GM23338 (cell line): ENCODE data around the gene ORM1. TPM values are rescaled to one million over a fixed set of nuclear protein-coding genes. Genes with fewer than 3 reads are reported as not detected.

Source experiments
- ATAC-seq: fragments of 200-7000 bp; cut with Tn5 transposase; 3 replicates; pipeline ENCODE4 v1.9.1; 2020
- DNase-seq: peaks from one replicate; pipeline ENCODE4 v3.0.0-alpha.2; 2015; ENCODE audit warnings: low spot score
- H2AFZ ChIP-seq: fragments of 200-600 bp; sonication (generic); 2 replicates; pipeline ENCODE4 v1.8.0; 2016; ENCODE audit warnings: antibody characterized with exemption, mild to moderate bottlenecking, moderate library complexity
- H3F3A ChIP-seq: fragments of 200-600 bp; sonication (generic); replicated peaks from 2 replicates; pipeline ENCODE4 v1.8.0; 2017; ENCODE audit warnings: antibody characterized with exemption, mixed run types, low read depth
- H3K27ac ChIP-seq: fragments of 200-600 bp; sonication (generic); 2 replicates; pipeline ENCODE4 v1.6.1; 2016; ENCODE audit warnings: low read depth
- H3K27me3 ChIP-seq: fragments of 200-600 bp; sonication (generic); 2 replicates; pipeline ENCODE4 v1.8.0; 2016; ENCODE audit warnings: mild to moderate bottlenecking, mixed run types, moderate library complexity; ENCODE audit not compliant: insufficient read depth
- H3K36me3 ChIP-seq: fragments of 200-600 bp; sonication (generic); 2 replicates; pipeline ENCODE4 v1.8.0; 2016; ENCODE audit warnings: mild to moderate bottlenecking; ENCODE audit not compliant: insufficient read depth
- H3K4me1 ChIP-seq: fragments of 200-600 bp; sonication (generic); 2 replicates; pipeline ENCODE4 v1.8.0; 2016; ENCODE audit warnings: mild to moderate bottlenecking, moderate library complexity; ENCODE audit not compliant: insufficient read depth
- H3K4me2 ChIP-seq: fragments of 200-600 bp; sonication (generic); 2 replicates; pipeline ENCODE4 v1.7.1; 2017; ENCODE audit warnings: mixed run types
- H3K4me3 ChIP-seq: fragments of 200-600 bp; sonication (generic); 2 replicates; pipeline ENCODE4 v1.6.1; 2016; ENCODE audit warnings: mixed run types
- H3K79me2 ChIP-seq: fragments of 200-600 bp; sonication (generic); replicated peaks from 2 replicates; pipeline ENCODE4 v1.8.0; 2017; ENCODE audit warnings: mild to moderate bottlenecking; ENCODE audit not compliant: insufficient read depth
- H3K9me2 ChIP-seq: fragments of 200-600 bp; sonication (generic); 2 replicates; pipeline ENCODE4 v1.8.0; 2017; ENCODE audit not compliant: insufficient read depth
- H4K20me1 ChIP-seq: fragments of 200-600 bp; sonication (generic); replicated peaks from 2 replicates; pipeline ENCODE4 v1.8.0; 2017; ENCODE audit warnings: mild to moderate bottlenecking; ENCODE audit not compliant: insufficient read depth
- H3K27ac Mint-ChIP-seq: 2 replicates; pipeline ENCODE4 v1.8.0; 2020; ENCODE audit warnings: inconsistent platforms, mild to moderate bottlenecking, moderate library complexity, mixed read lengths
- H3K27me3 Mint-ChIP-seq: 3 replicates; pipeline ENCODE4 v1.8.0; 2022; ENCODE audit warnings: low read depth, mild to moderate bottlenecking, moderate library complexity, mixed read lengths, inconsistent platforms; ENCODE audit not compliant: insufficient read depth, poor library complexity
- H3K36me3 Mint-ChIP-seq: 3 replicates; pipeline ENCODE4 v1.8.0; 2021; ENCODE audit warnings: low read depth, mild to moderate bottlenecking, inconsistent platforms, moderate library complexity, mixed read lengths
- H3K4me1 Mint-ChIP-seq: 3 replicates; pipeline ENCODE4 v1.8.0; 2020; ENCODE audit warnings: mild to moderate bottlenecking, inconsistent platforms, mixed read lengths
- H3K4me3 Mint-ChIP-seq: 3 replicates; pipeline ENCODE4 v1.8.0; 2021; ENCODE audit warnings: moderate library complexity, mild to moderate bottlenecking, inconsistent platforms, mixed read lengths
- H3K9me3 Mint-ChIP-seq: 3 replicates; pipeline ENCODE4 v1.8.0; 2020; ENCODE audit warnings: moderate library complexity, mild to moderate bottlenecking, inconsistent platforms, mixed read lengths
- CREB1 ChIP-seq: fragments of 250-450 bp; sonication (Bioruptor Pico); IDR thresholded peaks from 2 replicates; pipeline ENCODE4 v1.5.0; 2020; ENCODE audit warnings: low read depth, mild to moderate bottlenecking, moderate library complexity
- EZH2 ChIP-seq: fragments of 200-600 bp; sonication (generic); IDR thresholded peaks from one replicate; pipeline ENCODE4 v1.8.0; 2017; ENCODE audit warnings: antibody characterized with exemption, mild to moderate bottlenecking, low read depth; ENCODE audit not compliant: unreplicated experiment
- EZH2phosphoT487 ChIP-seq: fragments of 200-600 bp; sonication (generic); IDR thresholded peaks from one replicate; pipeline ENCODE4 v1.8.1; 2018; ENCODE audit warnings: antibody characterized with exemption; ENCODE audit not compliant: unreplicated experiment
- JUNB ChIP-seq: IDR thresholded peaks from one replicate; pipeline ENCODE4 v1.6.1; 2016; ENCODE audit warnings: antibody characterized with exemption; ENCODE audit not compliant: unreplicated experiment
- NANOG ChIP-seq: IDR thresholded peaks from 2 replicates; pipeline ENCODE4 v1.6.1; 2016; ENCODE audit warnings: antibody characterized with exemption, borderline replicate concordance
- POLR2AphosphoS5 ChIP-seq: IDR thresholded peaks from 2 replicates; pipeline ENCODE4 v1.6.1; 2016; ENCODE audit warnings: antibody characterized with exemption, low read depth
- STAT1 ChIP-seq: IDR thresholded peaks from one replicate; pipeline ENCODE4 v1.6.1; 2016; ENCODE audit warnings: antibody characterized with exemption; ENCODE audit not compliant: unreplicated experiment
- ZNF114 ChIP-seq: fragments of 250-450 bp; sonication (Bioruptor Pico); IDR thresholded peaks from 2 replicates; pipeline ENCODE4 v1.5.0; 2020; ENCODE audit warnings: mild to moderate bottlenecking, moderate library complexity
- ZNF331 ChIP-seq: fragments of 250-450 bp; sonication (Bioruptor Pico); IDR thresholded peaks from 2 replicates; pipeline ENCODE4 v1.5.0; 2020; ENCODE audit warnings: low read depth, mild to moderate bottlenecking, moderate library complexity
- polyA plus RNA-seq: library from polyadenylated mRNA; unstranded; fragments of >200 nt; fragmentation: Nextera tagmentation; extraction: Ambion mirVana; gene quantifications from 2 replicates; pipeline ENCODE4 v1.2.1, GENCODE V29; 2016
- total RNA-seq: library from RNA; depleted of rRNA; stranded (reverse); fragments of >200 nt; shearing (Covaris generic); gene quantifications from 2 replicates; pipeline ENCODE4 v1.2.3, GENCODE V29; 2014
- TF ChIP-seq, protein P1 (sequence below): fragments of 250-450 bp; sonication (Bioruptor Pico); IDR thresholded peaks from 2 replicates; pipeline ENCODE4 v1.5.0; 2020; ENCODE audit warnings: mild to moderate bottlenecking, moderate library complexity
- TF ChIP-seq, protein P2 (sequence below): IDR thresholded peaks from one replicate; pipeline ENCODE4 v1.6.1; 2018; ENCODE audit warnings: antibody characterized with exemption; ENCODE audit not compliant: unreplicated experiment
- TF ChIP-seq, protein P3 (sequence below): IDR thresholded peaks from 2 replicates; pipeline ENCODE4 v1.6.1; 2016; ENCODE audit warnings: antibody characterized with exemption
- TF ChIP-seq, protein P4 (sequence below), 2 experiments: fragments of 200-600 bp in 1 of 2; sonication (generic) in 1 of 2; conservative IDR thresholded peaks; 2 replicates each; pipeline versions ENCODE4 v1.5.1 to v1.6.1; 2016 to 2017; ENCODE audit warnings: antibody characterized with exemption in 2 of 2, low read depth in 2 of 2, mild to moderate bottlenecking in 2 of 2, moderate library complexity in 1 of 2

Gene ORM1
- total and polyA plus RNA-seq, 2 experiments from 2014 or later = not detected

DNA sequence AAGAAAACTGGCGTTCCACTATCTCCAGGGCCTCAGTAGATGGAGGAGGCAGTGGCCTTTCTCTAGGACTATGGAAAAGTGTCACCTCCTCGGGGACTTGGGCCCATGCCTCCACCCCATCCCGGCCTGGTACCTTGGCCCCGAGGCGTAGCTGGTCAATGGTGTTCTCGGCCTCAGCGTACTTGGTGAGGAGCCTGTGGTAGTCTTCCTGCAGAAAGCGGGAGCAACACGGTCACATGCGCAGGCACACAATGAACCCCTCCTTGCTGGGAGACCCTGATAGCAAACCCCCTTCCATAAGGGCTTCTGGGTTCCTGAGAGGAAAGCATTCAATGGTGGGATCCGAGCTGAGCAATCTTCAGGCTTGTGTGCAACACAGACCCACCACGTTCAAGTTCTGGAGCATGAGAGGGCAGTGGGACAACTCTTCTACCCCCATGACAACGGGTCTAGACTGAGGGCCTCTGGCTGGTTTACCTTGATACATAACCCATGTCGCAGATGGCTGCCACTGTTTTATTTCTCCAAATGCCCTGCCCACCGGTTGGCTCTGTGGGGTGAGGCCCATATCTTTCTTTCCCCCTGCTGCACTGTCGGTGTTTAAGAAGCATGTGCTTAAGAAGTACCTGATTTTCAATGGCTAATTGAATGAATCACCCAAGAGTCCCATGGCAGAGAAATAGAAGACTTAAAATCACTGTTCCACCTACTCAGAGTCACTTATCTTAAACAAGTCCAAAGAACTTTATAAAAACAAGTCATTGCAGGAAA lies 51.2 kb downstream of the ORM1 start:
- no peak for DNase-seq
- peaks cover 12% of the 10 kb centered on the region; the same call in 1 of the 2 replicates for H3F3A ChIP-seq

More for the DNA sequence above, 51.2 kb downstream of the ORM1 start:
- no peak overlapping the region for H2AFZ ChIP-seq
- Mint-ChIP-seq H3K27ac (peak overlapping the region; percentile 16; the same call in 1 of the 2 replicates), H3K9me3 (no peaks in the 10 kb centered on the region), H3K4me3 (no peak overlapping the region), H3K27me3 (peaks cover 8% of the 10 kb centered on the region), H3K36me3 (peaks cover 53% of the 10 kb centered on the region), H3K4me1 (peaks cover 54% of the 10 kb centered on the region)
- peak overlapping the region; percentile 45; the same call in 1 of the 2 replicates for H3K4me2 ChIP-seq
- no peak for TF ChIP-seq NANOG
- TF ChIP-seq POLR2AphosphoS5 = no peak
- TF ChIP-seq, protein P1, sequence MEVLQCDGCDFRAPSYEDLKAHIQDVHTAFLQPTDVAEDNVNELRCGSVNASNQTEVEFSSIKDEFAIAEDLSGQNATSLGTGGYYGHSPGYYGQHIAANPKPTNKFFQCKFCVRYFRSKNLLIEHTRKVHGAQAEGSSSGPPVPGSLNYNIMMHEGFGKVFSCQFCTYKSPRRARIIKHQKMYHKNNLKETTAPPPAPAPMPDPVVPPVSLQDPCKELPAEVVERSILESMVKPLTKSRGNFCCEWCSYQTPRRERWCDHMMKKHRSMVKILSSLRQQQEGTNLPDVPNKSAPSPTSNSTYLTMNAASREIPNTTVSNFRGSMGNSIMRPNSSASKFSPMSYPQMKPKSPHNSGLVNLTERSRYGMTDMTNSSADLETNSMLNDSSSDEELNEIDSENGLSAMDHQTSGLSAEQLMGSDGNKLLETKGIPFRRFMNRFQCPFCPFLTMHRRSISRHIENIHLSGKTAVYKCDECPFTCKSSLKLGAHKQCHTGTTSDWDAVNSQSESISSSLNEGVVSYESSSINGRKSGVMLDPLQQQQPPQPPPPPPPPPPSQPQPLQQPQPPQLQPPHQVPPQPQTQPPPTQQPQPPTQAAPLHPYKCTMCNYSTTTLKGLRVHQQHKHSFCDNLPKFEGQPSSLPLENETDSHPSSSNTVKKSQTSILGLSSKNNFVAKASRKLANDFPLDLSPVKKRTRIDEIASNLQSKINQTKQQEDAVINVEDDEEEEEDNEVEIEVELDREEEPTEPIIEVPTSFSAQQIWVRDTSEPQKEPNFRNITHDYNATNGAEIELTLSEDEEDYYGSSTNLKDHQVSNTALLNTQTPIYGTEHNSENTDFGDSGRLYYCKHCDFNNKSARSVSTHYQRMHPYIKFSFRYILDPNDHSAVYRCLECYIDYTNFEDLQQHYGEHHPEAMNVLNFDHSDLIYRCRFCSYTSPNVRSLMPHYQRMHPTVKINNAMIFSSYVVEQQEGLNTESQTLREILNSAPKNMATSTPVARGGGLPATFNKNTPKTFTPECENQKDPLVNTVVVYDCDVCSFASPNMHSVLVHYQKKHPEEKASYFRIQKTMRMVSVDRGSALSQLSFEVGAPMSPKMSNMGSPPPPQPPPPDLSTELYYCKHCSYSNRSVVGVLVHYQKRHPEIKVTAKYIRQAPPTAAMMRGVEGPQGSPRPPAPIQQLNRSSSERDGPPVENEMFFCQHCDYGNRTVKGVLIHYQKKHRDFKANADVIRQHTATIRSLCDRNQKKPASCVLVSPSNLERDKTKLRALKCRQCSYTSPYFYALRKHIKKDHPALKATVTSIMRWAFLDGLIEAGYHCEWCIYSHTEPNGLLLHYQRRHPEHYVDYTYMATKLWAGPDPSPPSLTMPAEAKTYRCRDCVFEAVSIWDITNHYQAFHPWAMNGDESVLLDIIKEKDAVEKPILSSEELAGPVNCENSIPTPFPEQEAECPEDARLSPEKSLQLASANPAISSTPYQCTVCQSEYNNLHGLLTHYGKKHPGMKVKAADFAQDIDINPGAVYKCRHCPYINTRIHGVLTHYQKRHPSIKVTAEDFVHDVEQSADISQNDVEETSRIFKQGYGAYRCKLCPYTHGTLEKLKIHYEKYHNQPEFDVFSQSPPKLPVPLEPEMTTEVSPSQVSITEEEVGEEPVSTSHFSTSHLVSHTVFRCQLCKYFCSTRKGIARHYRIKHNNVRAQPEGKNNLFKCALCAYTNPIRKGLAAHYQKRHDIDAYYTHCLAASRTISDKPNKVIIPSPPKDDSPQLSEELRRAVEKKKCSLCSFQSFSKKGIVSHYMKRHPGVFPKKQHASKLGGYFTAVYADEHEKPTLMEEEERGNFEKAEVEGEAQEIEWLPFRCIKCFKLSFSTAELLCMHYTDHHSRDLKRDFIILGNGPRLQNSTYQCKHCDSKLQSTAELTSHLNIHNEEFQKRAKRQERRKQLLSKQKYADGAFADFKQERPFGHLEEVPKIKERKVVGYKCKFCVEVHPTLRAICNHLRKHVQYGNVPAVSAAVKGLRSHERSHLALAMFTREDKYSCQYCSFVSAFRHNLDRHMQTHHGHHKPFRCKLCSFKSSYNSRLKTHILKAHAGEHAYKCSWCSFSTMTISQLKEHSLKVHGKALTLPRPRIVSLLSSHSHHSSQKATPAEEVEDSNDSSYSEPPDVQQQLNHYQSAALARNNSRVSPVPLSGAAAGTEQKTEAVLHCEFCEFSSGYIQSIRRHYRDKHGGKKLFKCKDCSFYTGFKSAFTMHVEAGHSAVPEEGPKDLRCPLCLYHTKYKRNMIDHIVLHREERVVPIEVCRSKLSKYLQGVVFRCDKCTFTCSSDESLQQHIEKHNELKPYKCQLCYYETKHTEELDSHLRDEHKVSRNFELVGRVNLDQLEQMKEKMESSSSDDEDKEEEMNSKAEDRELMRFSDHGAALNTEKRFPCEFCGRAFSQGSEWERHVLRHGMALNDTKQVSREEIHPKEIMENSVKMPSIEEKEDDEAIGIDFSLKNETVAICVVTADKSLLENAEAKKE (CRISPR knock-in tag) = no peak
- TF ChIP-seq EZH2phosphoT487 = no peak
- no peak for TF ChIP-seq EZH2
- no peak for TF ChIP-seq ZNF114 (CRISPR knock-in tag)
- TF ChIP-seq CREB1 = no peak
- TF ChIP-seq, protein P2, sequence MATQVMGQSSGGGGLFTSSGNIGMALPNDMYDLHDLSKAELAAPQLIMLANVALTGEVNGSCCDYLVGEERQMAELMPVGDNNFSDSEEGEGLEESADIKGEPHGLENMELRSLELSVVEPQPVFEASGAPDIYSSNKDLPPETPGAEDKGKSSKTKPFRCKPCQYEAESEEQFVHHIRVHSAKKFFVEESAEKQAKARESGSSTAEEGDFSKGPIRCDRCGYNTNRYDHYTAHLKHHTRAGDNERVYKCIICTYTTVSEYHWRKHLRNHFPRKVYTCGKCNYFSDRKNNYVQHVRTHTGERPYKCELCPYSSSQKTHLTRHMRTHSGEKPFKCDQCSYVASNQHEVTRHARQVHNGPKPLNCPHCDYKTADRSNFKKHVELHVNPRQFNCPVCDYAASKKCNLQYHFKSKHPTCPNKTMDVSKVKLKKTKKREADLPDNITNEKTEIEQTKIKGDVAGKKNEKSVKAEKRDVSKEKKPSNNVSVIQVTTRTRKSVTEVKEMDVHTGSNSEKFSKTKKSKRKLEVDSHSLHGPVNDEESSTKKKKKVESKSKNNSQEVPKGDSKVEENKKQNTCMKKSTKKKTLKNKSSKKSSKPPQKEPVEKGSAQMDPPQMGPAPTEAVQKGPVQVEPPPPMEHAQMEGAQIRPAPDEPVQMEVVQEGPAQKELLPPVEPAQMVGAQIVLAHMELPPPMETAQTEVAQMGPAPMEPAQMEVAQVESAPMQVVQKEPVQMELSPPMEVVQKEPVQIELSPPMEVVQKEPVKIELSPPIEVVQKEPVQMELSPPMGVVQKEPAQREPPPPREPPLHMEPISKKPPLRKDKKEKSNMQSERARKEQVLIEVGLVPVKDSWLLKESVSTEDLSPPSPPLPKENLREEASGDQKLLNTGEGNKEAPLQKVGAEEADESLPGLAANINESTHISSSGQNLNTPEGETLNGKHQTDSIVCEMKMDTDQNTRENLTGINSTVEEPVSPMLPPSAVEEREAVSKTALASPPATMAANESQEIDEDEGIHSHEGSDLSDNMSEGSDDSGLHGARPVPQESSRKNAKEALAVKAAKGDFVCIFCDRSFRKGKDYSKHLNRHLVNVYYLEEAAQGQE = no peak
- TF ChIP-seq JUNB = no peak
- TF ChIP-seq ZNF331 (CRISPR knock-in tag) = no peak
- TF ChIP-seq, protein P3, sequence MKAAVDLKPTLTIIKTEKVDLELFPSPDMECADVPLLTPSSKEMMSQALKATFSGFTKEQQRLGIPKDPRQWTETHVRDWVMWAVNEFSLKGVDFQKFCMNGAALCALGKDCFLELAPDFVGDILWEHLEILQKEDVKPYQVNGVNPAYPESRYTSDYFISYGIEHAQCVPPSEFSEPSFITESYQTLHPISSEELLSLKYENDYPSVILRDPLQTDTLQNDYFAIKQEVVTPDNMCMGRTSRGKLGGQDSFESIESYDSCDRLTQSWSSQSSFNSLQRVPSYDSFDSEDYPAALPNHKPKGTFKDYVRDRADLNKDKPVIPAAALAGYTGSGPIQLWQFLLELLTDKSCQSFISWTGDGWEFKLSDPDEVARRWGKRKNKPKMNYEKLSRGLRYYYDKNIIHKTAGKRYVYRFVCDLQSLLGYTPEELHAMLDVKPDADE = no peak
- TF ChIP-seq, protein P4, sequence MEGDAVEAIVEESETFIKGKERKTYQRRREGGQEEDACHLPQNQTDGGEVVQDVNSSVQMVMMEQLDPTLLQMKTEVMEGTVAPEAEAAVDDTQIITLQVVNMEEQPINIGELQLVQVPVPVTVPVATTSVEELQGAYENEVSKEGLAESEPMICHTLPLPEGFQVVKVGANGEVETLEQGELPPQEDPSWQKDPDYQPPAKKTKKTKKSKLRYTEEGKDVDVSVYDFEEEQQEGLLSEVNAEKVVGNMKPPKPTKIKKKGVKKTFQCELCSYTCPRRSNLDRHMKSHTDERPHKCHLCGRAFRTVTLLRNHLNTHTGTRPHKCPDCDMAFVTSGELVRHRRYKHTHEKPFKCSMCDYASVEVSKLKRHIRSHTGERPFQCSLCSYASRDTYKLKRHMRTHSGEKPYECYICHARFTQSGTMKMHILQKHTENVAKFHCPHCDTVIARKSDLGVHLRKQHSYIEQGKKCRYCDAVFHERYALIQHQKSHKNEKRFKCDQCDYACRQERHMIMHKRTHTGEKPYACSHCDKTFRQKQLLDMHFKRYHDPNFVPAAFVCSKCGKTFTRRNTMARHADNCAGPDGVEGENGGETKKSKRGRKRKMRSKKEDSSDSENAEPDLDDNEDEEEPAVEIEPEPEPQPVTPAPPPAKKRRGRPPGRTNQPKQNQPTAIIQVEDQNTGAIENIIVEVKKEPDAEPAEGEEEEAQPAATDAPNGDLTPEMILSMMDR (conservative IDR thresholded peaks at IDR 0.05; ENCODE audit: low read depth in 2 of 2) = no peak
- TF ChIP-seq STAT1 = no peak
- H3K27ac ChIP-seq = no peak overlapping the region
- H3K4me3 ChIP-seq = no peak overlapping the region
- no peaks in the 10 kb centered on the region for H3K36me3 ChIP-seq
- H4K20me1 ChIP-seq = no peaks in the 10 kb centered on the region
- no peaks in the 10 kb centered on the region for H3K79me2 ChIP-seq
- H3K4me1 ChIP-seq = peaks cover 50% of the 10 kb centered on the region
- no peaks in the 10 kb centered on the region for H3K27me3 ChIP-seq
- no peak for ATAC-seq
- H3K9me2 ChIP-seq = 0 out of 2 replicates have a peak, but pooled peaks cover 6% of the 10 kb centered on the region
